H9 (cell line): Measurements from ENCODE around the gene RAB29. TPM values are rescaled to one million over a fixed set of nuclear protein-coding genes. Genes with fewer than 3 reads are reported as not detected.

Experiments used
- DNase-seq: peaks from one replicate; pipeline ENCODE4 v3.0.0-alpha.2; 2017
- H2AFZ ChIP-seq: one replicate; pipeline ENCODE4 v1.6.1; 2013; ENCODE audit warnings: mild to moderate bottlenecking, low read length, control low read depth, moderate library complexity
- H2AK5ac ChIP-seq: 2 replicates; pipeline ENCODE4 v1.6.1; 2013; ENCODE audit warnings: low read length, control low read depth, mixed read lengths; ENCODE audit not compliant: insufficient read length
- H2BK120ac ChIP-seq: one replicate; pipeline ENCODE4 v1.6.1; 2013; ENCODE audit warnings: low read depth, mild to moderate bottlenecking, low read length, control low read depth, inconsistent platforms; ENCODE audit not compliant: poor library complexity, severe bottlenecking
- H2BK12ac ChIP-seq: 2 replicates; pipeline ENCODE4 v1.6.1; 2013; ENCODE audit warnings: low read length, control low read depth, mixed read lengths, low read depth; ENCODE audit not compliant: insufficient read length
- H2BK15ac ChIP-seq: 2 replicates; pipeline ENCODE4 v1.6.1; 2013; ENCODE audit warnings: low read depth, low read length, control low read depth
- H2BK20ac ChIP-seq: one replicate; pipeline ENCODE4 v1.6.1; 2013; ENCODE audit warnings: low read depth, mild to moderate bottlenecking, low read length, control low read depth, inconsistent platforms; ENCODE audit not compliant: poor library complexity, severe bottlenecking
- H2BK5ac ChIP-seq: 2 replicates; pipeline ENCODE4 v1.6.1; 2013; ENCODE audit warnings: low read length, control low read depth, mixed read lengths; ENCODE audit not compliant: insufficient read length
- H3K14ac ChIP-seq: 2 replicates; pipeline ENCODE4 v1.6.1; 2013; ENCODE audit warnings: low read length, control low read depth; ENCODE audit not compliant: insufficient read depth
- H3K18ac ChIP-seq: 2 replicates; pipeline ENCODE4 v1.6.1; 2013; ENCODE audit warnings: low read depth, mild to moderate bottlenecking, mixed read lengths, low read length, control low read depth; ENCODE audit not compliant: insufficient read length
- H3K23ac ChIP-seq: 2 replicates; pipeline ENCODE4 v1.6.1; 2013; ENCODE audit warnings: low read length, control low read depth, mixed read lengths, low read depth; ENCODE audit not compliant: insufficient read length
- H3K23me2 ChIP-seq: 2 replicates; pipeline ENCODE4 v1.6.1; 2013; ENCODE audit warnings: low read depth, mild to moderate bottlenecking, mixed read lengths, low read length, control low read depth; ENCODE audit not compliant: insufficient read length, poor library complexity, severe bottlenecking
- H3K27ac ChIP-seq: 2 replicates; pipeline ENCODE4 v1.5.1; 2013; ENCODE audit warnings: low read length, control low read depth, mixed read lengths, low read depth; ENCODE audit not compliant: insufficient read length
- H3K27me3 ChIP-seq: 2 replicates; pipeline ENCODE4 v1.6.1; 2013; ENCODE audit warnings: low read length, control low read depth, inconsistent platforms; ENCODE audit not compliant: insufficient read depth
- H3K4ac ChIP-seq: 2 replicates; pipeline ENCODE4 v1.6.1; 2013; ENCODE audit warnings: low read depth, mild to moderate bottlenecking, control low read depth, inconsistent platforms, low read length, moderate library complexity
- H3K4me1 ChIP-seq: 2 replicates; pipeline ENCODE4 v1.6.1; 2013; ENCODE audit warnings: low read length, control low read depth, inconsistent platforms; ENCODE audit not compliant: insufficient read depth
- H3K4me2 ChIP-seq: 2 replicates; pipeline ENCODE4 v1.6.1; 2013; ENCODE audit warnings: low read length, control low read depth, mixed read lengths; ENCODE audit not compliant: insufficient read length, insufficient read depth
- H3K56ac ChIP-seq: 2 replicates; pipeline ENCODE4 v1.6.1; 2013; ENCODE audit warnings: low read depth, mild to moderate bottlenecking, mixed read lengths, low read length, control low read depth; ENCODE audit not compliant: insufficient read length
- H3K79me1 ChIP-seq: 2 replicates; pipeline ENCODE4 v1.6.1; 2013; ENCODE audit warnings: low read depth, mild to moderate bottlenecking, moderate library complexity, low read length, control low read depth, inconsistent platforms; ENCODE audit not compliant: insufficient read depth, poor library complexity, severe bottlenecking
- H3K79me2 ChIP-seq: 2 replicates; pipeline ENCODE4 v1.6.1; 2013; ENCODE audit warnings: low read length, control low read depth, inconsistent platforms; ENCODE audit not compliant: insufficient read depth
- H3K9ac ChIP-seq: 2 replicates; pipeline ENCODE4 v1.6.1; 2013; ENCODE audit warnings: low read length, control low read depth, mixed read lengths; ENCODE audit not compliant: insufficient read length; ENCODE audit errors: extremely low read depth
- H3K9me3 ChIP-seq: one replicate; pipeline ENCODE4 v1.6.1; 2013; ENCODE audit warnings: low read depth, low read length, inconsistent platforms; ENCODE audit not compliant: control insufficient read depth
- H3T11ph ChIP-seq: one replicate; pipeline ENCODE4 v1.6.1; 2013; ENCODE audit warnings: mild to moderate bottlenecking, low read length, control low read depth, inconsistent platforms
- H4K20me1 ChIP-seq: one replicate; pipeline ENCODE4 v1.6.1; 2013; ENCODE audit not compliant: control insufficient read depth, insufficient read length, insufficient read depth
- H4K5ac ChIP-seq: 2 replicates; pipeline ENCODE4 v1.6.1; 2013; ENCODE audit warnings: low read depth, mild to moderate bottlenecking, mixed read lengths, low read length, control low read depth; ENCODE audit not compliant: insufficient read length
- H4K8ac ChIP-seq: replicated peaks from 2 replicates; pipeline ENCODE4 v1.6.1; 2013; ENCODE audit warnings: low read length, control low read depth, mixed read lengths, low read depth; ENCODE audit not compliant: insufficient read length
- H4K91ac ChIP-seq: 2 replicates; pipeline ENCODE4 v1.6.1; 2013; ENCODE audit warnings: low read depth, mild to moderate bottlenecking, moderate library complexity, mixed read lengths, low read length, control low read depth; ENCODE audit not compliant: insufficient read length
- H3K27ac Mint-ChIP-seq, 3 experiments: 2 replicates in 2 of 3; 3 replicates in 1 of 3; pipeline ENCODE4 v1.8.0; 2020 to 2021; ENCODE audit warnings: mixed read lengths in 3 of 3, mild to moderate bottlenecking in 1 of 3, moderate library complexity in 1 of 3
- H3K27me3 Mint-ChIP-seq: 2 replicates; pipeline ENCODE4 v1.8.0; 2021; ENCODE audit warnings: low read depth, mild to moderate bottlenecking, moderate library complexity, mixed read lengths
- H3K36me3 Mint-ChIP-seq, 3 experiments: 2 replicates in 2 of 3; 3 replicates in 1 of 3; pipeline ENCODE4 v1.8.0; 2020 to 2021; ENCODE audit warnings: low read depth in 3 of 3, mixed read lengths in 3 of 3; ENCODE audit not compliant: insufficient read depth in 1 of 3
- H3K4me1 Mint-ChIP-seq, 2 experiments: 2 replicates each; pipeline ENCODE4 v1.8.0; 2020; ENCODE audit warnings: mixed read lengths in 2 of 2
- H3K4me3 Mint-ChIP-seq, 2 experiments: 2 replicates in 1 of 2; 3 replicates in 1 of 2; pipeline ENCODE4 v1.8.0; 2020 to 2021; ENCODE audit warnings: mild to moderate bottlenecking in 2 of 2, mixed read lengths in 2 of 2, moderate library complexity in 1 of 2
- H3K9me3 Mint-ChIP-seq, 2 experiments: 2 replicates in 1 of 2; 3 replicates in 1 of 2; pipeline ENCODE4 v1.8.0; 2020; ENCODE audit warnings: mild to moderate bottlenecking in 2 of 2, mixed read lengths in 2 of 2, moderate library complexity in 1 of 2
- WGBS: extraction: QIAGEN DNeasy Blood & Tissue Kit; methylation state at CpG from one replicate; pipeline ENCODE4 v1.1.7; 2013; ENCODE audit warnings: missing lambda C conversion rate, low lambda C conversion rate, mixed read lengths; ENCODE audit not compliant: insufficient read length; ENCODE audit errors: extremely low coverage; 5-methylcytosine and 5-hydroxymethylcytosine counted together
- total RNA-seq: library from RNA; stranded (reverse); gene quantifications from 2 replicates; pipeline ENCODE4 v1.2.1, GENCODE V29; 2021
- TF ChIP-seq, protein P1 (sequence below): fragments of 200-600 bp; sonication (generic); conservative IDR thresholded peaks from 3 replicates; pipeline ENCODE4 v1.8.0; 2021; ENCODE audit warnings: antibody characterized with exemption, mild to moderate bottlenecking

The RAB29 gene
- total RNA-seq, 1 experiment from 2014 or later, result 4.2 TPM

DNA sequence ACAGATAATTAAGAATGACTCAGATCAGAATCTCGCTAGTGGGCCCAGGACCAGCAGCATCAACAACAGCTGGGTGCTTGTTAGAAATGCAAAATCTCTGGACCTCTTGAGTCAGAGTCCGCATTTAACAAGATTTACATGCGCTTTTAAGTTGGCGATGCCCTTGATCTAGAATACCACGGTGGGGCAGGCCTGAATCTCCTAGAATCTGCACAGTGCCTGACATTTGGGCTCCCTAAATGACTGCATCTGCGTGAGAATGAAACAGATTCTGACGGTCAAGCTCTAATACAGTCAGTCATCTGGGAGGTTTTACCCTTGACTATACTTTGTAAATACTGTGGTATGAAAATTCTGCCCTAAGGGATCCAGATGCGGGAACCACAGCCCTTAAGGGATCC is 17.2 kb upstream of the RAB29 start:
- H2BK15ac ChIP-seq, result no peak overlapping the region
- no peak overlapping the region for H3K4me3 Mint-ChIP-seq
- H3K27ac Mint-ChIP-seq, result no peak overlapping the region
- H3K27me3 ChIP-seq, result no peaks in the 10 kb centered on the region
- no peak overlapping the region for H3K56ac ChIP-seq
- H3K9me3 Mint-ChIP-seq, result no peaks in the 10 kb centered on the region
- no peak overlapping the region for H4K8ac ChIP-seq
- no peak overlapping the region for H2BK20ac ChIP-seq
- H3K4ac ChIP-seq, result no peak overlapping the region
- H3K36me3 Mint-ChIP-seq, result peaks cover 8 to 50% (median 42%) of the 10 kb centered on the region in 3 experiments; a peak in 6 of 7 replicates
- no peaks in the 10 kb centered on the region for H3K9me3 ChIP-seq
- no peaks in the 10 kb centered on the region for H4K20me1 ChIP-seq
- H4K5ac ChIP-seq, result no peak overlapping the region
- H3K4me1 Mint-ChIP-seq, result peaks cover 5 to 12% of the 10 kb centered on the region in 2 experiments; a peak in 3 of 4 replicates
- H2BK120ac ChIP-seq, result no peak overlapping the region
- H3K18ac ChIP-seq, result no peak overlapping the region
- WGBS, result no CpG with 5 or more reads among the region's 8 CpGs
- no peak overlapping the region for H2BK12ac ChIP-seq
- H3K79me2 ChIP-seq, result no peaks in the 10 kb centered on the region
- no peak for DNase-seq
- no peak overlapping the region for H2AFZ ChIP-seq
- H2BK5ac ChIP-seq, result no peak overlapping the region
- no peak overlapping the region for H3K27ac ChIP-seq
- H3K27me3 Mint-ChIP-seq, result no peaks in the 10 kb centered on the region
- no peak overlapping the region for H3K9ac ChIP-seq
- H3K79me1 ChIP-seq, result no peaks in the 10 kb centered on the region
- no peaks in the 10 kb centered on the region for H3K23me2 ChIP-seq
- H3K4me2 ChIP-seq, result no peak overlapping the region
- H4K91ac ChIP-seq, result no peak overlapping the region
- no peak overlapping the region for H3K14ac ChIP-seq
- no peak overlapping the region for H3K23ac ChIP-seq
- no peak overlapping the region for H2AK5ac ChIP-seq
- TF ChIP-seq, protein P1, sequence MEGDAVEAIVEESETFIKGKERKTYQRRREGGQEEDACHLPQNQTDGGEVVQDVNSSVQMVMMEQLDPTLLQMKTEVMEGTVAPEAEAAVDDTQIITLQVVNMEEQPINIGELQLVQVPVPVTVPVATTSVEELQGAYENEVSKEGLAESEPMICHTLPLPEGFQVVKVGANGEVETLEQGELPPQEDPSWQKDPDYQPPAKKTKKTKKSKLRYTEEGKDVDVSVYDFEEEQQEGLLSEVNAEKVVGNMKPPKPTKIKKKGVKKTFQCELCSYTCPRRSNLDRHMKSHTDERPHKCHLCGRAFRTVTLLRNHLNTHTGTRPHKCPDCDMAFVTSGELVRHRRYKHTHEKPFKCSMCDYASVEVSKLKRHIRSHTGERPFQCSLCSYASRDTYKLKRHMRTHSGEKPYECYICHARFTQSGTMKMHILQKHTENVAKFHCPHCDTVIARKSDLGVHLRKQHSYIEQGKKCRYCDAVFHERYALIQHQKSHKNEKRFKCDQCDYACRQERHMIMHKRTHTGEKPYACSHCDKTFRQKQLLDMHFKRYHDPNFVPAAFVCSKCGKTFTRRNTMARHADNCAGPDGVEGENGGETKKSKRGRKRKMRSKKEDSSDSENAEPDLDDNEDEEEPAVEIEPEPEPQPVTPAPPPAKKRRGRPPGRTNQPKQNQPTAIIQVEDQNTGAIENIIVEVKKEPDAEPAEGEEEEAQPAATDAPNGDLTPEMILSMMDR, result no peak
- H3K4me1 ChIP-seq, result no peaks in the 10 kb centered on the region
- no peak overlapping the region for H3T11ph ChIP-seq
